GM12878 (cell line): ENCODE results near the gene SYNCRIP.

ENCODE experiments used
- ASH2L ChIP-seq: fragments of 300-600, 200-600 bp; sonication (generic); IDR thresholded peaks from 2 replicates; pipeline ENCODE4 v1.6.1; 2017; ENCODE audit warnings: low read depth, mild to moderate bottlenecking, borderline replicate concordance
- HDAC6 ChIP-seq: fragments of 200-600 bp; sonication (generic); IDR thresholded peaks from one replicate; pipeline ENCODE4 v1.8.0; 2017; ENCODE audit warnings: antibody characterized with exemption; ENCODE audit not compliant: unreplicated experiment
- POLR2A ChIP-seq: IDR thresholded peaks from 2 replicates; pipeline ENCODE4 v1.6.1; 2011; ENCODE audit warnings: low read depth, mild to moderate bottlenecking, low read length
- POLR2AphosphoS5 ChIP-seq: IDR thresholded peaks from 2 replicates; pipeline ENCODE4 v1.6.1; 2011; ENCODE audit warnings: mild to moderate bottlenecking, low read length, inconsistent platforms
- TF ChIP-seq, protein P1 (sequence below): fragments of 450-650 bp; IDR thresholded peaks from 2 replicates; pipeline ENCODE4 v1.6.1; 2016; ENCODE audit warnings: mild to moderate bottlenecking
- TF ChIP-seq, protein P2 (sequence below), 3 experiments: IDR thresholded peaks in 2 of 3; conservative IDR thresholded peaks in 1 of 3; 2 replicates each; pipeline ENCODE4 v1.5.1; 2011; ENCODE audit warnings: low read depth in 3 of 3, low read length in 3 of 3, mild to moderate bottlenecking in 3 of 3, control low read depth in 2 of 3, moderate library complexity in 2 of 3, inconsistent platforms in 1 of 3, mixed read lengths in 1 of 3; ENCODE audit not compliant: control insufficient read depth in 2 of 3, insufficient read depth in 1 of 3; ENCODE audit errors: extremely low read depth in 1 of 3

DNA sequence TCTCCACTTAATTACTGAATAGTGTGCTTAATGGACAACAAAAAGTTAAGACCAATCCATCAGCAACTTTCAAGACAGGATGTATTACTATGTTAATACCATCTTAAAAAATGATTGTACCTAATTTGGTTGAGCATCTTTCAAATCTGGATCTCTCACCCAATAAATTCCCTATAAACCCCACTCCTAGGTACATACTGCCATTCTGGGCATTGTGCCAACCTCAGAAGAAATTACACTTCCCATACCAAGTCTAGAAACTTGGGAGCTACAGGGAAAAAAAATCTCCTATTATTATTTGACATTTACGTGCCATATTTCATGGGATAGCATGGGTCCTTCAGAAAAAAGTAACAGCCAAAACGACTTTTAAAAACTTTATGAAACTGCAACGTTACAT is 5.1 kb downstream of the SYNCRIP start:
- TF ChIP-seq POLR2AphosphoS5 = no peak
- TF ChIP-seq, protein P1, sequence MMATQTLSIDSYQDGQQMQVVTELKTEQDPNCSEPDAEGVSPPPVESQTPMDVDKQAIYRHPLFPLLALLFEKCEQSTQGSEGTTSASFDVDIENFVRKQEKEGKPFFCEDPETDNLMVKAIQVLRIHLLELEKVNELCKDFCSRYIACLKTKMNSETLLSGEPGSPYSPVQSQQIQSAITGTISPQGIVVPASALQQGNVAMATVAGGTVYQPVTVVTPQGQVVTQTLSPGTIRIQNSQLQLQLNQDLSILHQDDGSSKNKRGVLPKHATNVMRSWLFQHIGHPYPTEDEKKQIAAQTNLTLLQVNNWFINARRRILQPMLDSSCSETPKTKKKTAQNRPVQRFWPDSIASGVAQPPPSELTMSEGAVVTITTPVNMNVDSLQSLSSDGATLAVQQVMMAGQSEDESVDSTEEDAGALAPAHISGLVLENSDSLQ = no peak
- TF ChIP-seq, protein P2, sequence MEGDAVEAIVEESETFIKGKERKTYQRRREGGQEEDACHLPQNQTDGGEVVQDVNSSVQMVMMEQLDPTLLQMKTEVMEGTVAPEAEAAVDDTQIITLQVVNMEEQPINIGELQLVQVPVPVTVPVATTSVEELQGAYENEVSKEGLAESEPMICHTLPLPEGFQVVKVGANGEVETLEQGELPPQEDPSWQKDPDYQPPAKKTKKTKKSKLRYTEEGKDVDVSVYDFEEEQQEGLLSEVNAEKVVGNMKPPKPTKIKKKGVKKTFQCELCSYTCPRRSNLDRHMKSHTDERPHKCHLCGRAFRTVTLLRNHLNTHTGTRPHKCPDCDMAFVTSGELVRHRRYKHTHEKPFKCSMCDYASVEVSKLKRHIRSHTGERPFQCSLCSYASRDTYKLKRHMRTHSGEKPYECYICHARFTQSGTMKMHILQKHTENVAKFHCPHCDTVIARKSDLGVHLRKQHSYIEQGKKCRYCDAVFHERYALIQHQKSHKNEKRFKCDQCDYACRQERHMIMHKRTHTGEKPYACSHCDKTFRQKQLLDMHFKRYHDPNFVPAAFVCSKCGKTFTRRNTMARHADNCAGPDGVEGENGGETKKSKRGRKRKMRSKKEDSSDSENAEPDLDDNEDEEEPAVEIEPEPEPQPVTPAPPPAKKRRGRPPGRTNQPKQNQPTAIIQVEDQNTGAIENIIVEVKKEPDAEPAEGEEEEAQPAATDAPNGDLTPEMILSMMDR (IDR thresholded peaks at IDR 0.05 in 2 of 3, conservative IDR thresholded peaks at IDR 0.05 in 1 of 3; ENCODE audit: control insufficient read depth in 2 of 3, extremely low read depth in 1 of 3, insufficient read depth in 1 of 3, low read depth in 3 of 3, low read length in 3 of 3) = no peak
- TF ChIP-seq POLR2A = no peak
- no peak for TF ChIP-seq ASH2L
- TF ChIP-seq HDAC6 = no peak
